IPS-NIHi11 (cell line): ENCODE measurements around the gene ACE2.

Source experiments
- DNase-seq: peaks from one replicate; pipeline ENCODE4 v3.0.0; 2012; ENCODE audit warnings: mixed read lengths, low spot score

ACE2 gene

GRCh38 chrX:15574017-15574416 lies 26.7 kb downstream of the ACE2 start:
- no peak for DNase-seq

- DNase-seq, result no peak
Observed at GRCh38 chrX:15570145-15570544, 30.6 kb downstream of the ACE2 start.

- DNase-seq, result no peak
Observed at GRCh38 chrX:15567886-15568616, 32.7 kb downstream of the ACE2 start.

GRCh38 chrX:15567267-15567666 lies 33.5 kb downstream of the ACE2 start:
- DNase-seq, result no peak

GRCh38 chrX:15566244-15566643 lies 34.5 kb downstream of the ACE2 start:
- no peak for DNase-seq

GRCh38 chrX:15564981-15565579 lies 35.7 kb downstream of the ACE2 start:
- DNase-seq, result peak; percentile 15

- DNase-seq, result no peak
Observed at GRCh38 chrX:15563056-15563455, 37.7 kb downstream of the ACE2 start.

- DNase-seq, result no peak
Observed at GRCh38 chrX:15560924-15561323, 39.8 kb downstream of the ACE2 start.

- DNase-seq, result no peak
Observed at GRCh38 chrX:15559227-15559626, 41.5 kb downstream of the ACE2 start.

GRCh38 chrX:15549189-15550012 lies 51.4 kb downstream of the ACE2 start:
- DNase-seq, result no peak

- DNase-seq, result no peak
Observed at GRCh38 chrX:15547356-15547755, 53.4 kb downstream of the ACE2 start.

- no peak for DNase-seq
Observed at GRCh38 chrX:15546745-15547144, 54.0 kb downstream of the ACE2 start.

GRCh38 chrX:15530318-15530717 lies 70.4 kb downstream of the ACE2 start:
- no peak for DNase-seq

- no peak for DNase-seq
Observed at GRCh38 chrX:15529165-15529564, 71.6 kb downstream of the ACE2 start.

GRCh38 chrX:15525664-15526416 lies 74.9 kb downstream of the ACE2 start:
- DNase-seq, result no peak

- no peak for DNase-seq
Observed at GRCh38 chrX:15524417-15524816, 76.3 kb downstream of the ACE2 start.

- no peak for DNase-seq
Observed at GRCh38 chrX:15523088-15523487, 77.7 kb downstream of the ACE2 start.

- no peak for DNase-seq
Observed at GRCh38 chrX:15522464-15522863, 78.3 kb downstream of the ACE2 start.

GRCh38 chrX:15515931-15516330 lies 84.8 kb downstream of the ACE2 start:
- DNase-seq, result no peak

GRCh38 chrX:15514279-15514678 lies 86.5 kb downstream of the ACE2 start:
- DNase-seq, result no peak

- DNase-seq, result no peak
Observed at GRCh38 chrX:15512401-15512965, 88.3 kb downstream of the ACE2 start.

GRCh38 chrX:15511563-15511962 lies 89.2 kb downstream of the ACE2 start:
- no peak for DNase-seq
